Astrocyte of the hippocampus (primary cell): ENCODE results near the gene HVCN1.
"Not testable (repeated sequence)": the region's sequence is repeated elsewhere in the genome, so short reads cannot be mapped to it uniquely, and the experiment has no call there.

Experiments used
- DNase-seq: peaks from one replicate; pipeline ENCODE4 v3.0.0; 2011; ENCODE audit warnings: low read depth, low spot score

Gene HVCN1

GRCh38 chr12:110688446-110689280 lies at the start of gene HVCN1:
Gene HVCN1, minus strand, starts transcription at chr12:110689115. Its CDS starts 5,870 bp downstream, at chr12:110683245.
- DNase-seq: peak; percentile 33

GRCh38 chr12:110737532-110737931 lies 48.6 kb upstream of the HVCN1 start:
- no peak for DNase-seq

GRCh38 chr12:110737016-110737415 lies 48.1 kb upstream of the HVCN1 start:
- peak; percentile 40 for DNase-seq

GRCh38 chr12:110733900-110734299 lies 45.0 kb upstream of the HVCN1 start:
- DNase-seq: no peak

- peak; percentile 51 for DNase-seq
These were observed 44.3 kb upstream of the HVCN1 start for GRCh38 chr12:110733089-110733715.

- DNase-seq: no peak
These were observed 43.7 kb upstream of the HVCN1 start for GRCh38 chr12:110732572-110732971.

GRCh38 chr12:110731479-110731878 lies 42.6 kb upstream of the HVCN1 start:
- DNase-seq: no peak

- DNase-seq: no peak
These were observed 39.7 kb upstream of the HVCN1 start for GRCh38 chr12:110728628-110729027.

GRCh38 chr12:110726708-110727369 lies 37.9 kb upstream of the HVCN1 start:
- DNase-seq: no peak

GRCh38 chr12:110726028-110726427 lies 37.1 kb upstream of the HVCN1 start:
- DNase-seq: no peak

GRCh38 chr12:110725267-110725666 lies 36.4 kb upstream of the HVCN1 start:
- no peak for DNase-seq

- not testable (repeated sequence) for DNase-seq
These were observed 34.0 kb upstream of the HVCN1 start for GRCh38 chr12:110722892-110723291.

- DNase-seq: no peak
These were observed 32.7 kb upstream of the HVCN1 start for GRCh38 chr12:110721570-110721969.

GRCh38 chr12:110720516-110720915 lies 31.6 kb upstream of the HVCN1 start:
- no peak for DNase-seq

- DNase-seq: no peak
These were observed 29.4 kb upstream of the HVCN1 start for GRCh38 chr12:110718222-110718908.

GRCh38 chr12:110717037-110717436 lies 28.1 kb upstream of the HVCN1 start:
- no peak for DNase-seq

- no peak for DNase-seq
These were observed 20.0 kb upstream of the HVCN1 start for GRCh38 chr12:110708917-110709316.

GRCh38 chr12:110705309-110705708 lies 16.4 kb upstream of the HVCN1 start:
- DNase-seq: no peak

- DNase-seq: no peak
These were observed 15.8 kb upstream of the HVCN1 start for GRCh38 chr12:110704750-110705149.

GRCh38 chr12:110704231-110704630 lies 15.3 kb upstream of the HVCN1 start:
- DNase-seq: no peak

GRCh38 chr12:110702081-110702480 lies 13.2 kb upstream of the HVCN1 start:
- DNase-seq: no peak
